Adipose tissue (tissue), 3 donors: ENCODE results near the gene CFAP54. TPM values are rescaled to one million over a fixed set of nuclear protein-coding genes. Genes with fewer than 3 reads are reported as not detected.

Experiments used
- H3K27ac ChIP-seq: one replicate; pipeline ENCODE4 v1.5.1; 2013; ENCODE audit warnings: low read depth, low read length
- WGBS, 3 donors: extraction: QIAGEN DNeasy Blood & Tissue Kit; methylation state at CpG; one replicate each; pipeline ENCODE4 v1.1.7; 2013; 5-methylcytosine and 5-hydroxymethylcytosine counted together
- polyA plus RNA-seq, 3 donors: library from polyadenylated mRNA; stranded (reverse); fragments of 200-250 nt; gene quantifications; one replicate each; pipeline ENCODE4 v1.2.3, GENCODE V29; 2013
- donor health status: healthy with polysubstance abuse.
- donor health status: Bipolar disorder and iron deficiency.
- donor health status: healthy.

Gene CFAP54
- polyA plus RNA-seq, 3 donors = 0.09 to 0.79 (median 0.12) TPM

GRCh38 chr12:96886998-96887677 is 397.8 kb downstream of the CFAP54 start:
- 58 to 66% (median 59%) methylated on average over 4 of the region's 4 CpGs for WGBS, 3 donors
- no peak overlapping the region for H3K27ac ChIP-seq

GRCh38 chr12:96889273-96889933 is 400.0 kb downstream of the CFAP54 start:
- H3K27ac ChIP-seq = no peak overlapping the region
- WGBS, 3 donors = 31 to 47% (median 37%) methylated on average over 5 of the region's 5 CpGs

- no peak overlapping the region for H3K27ac ChIP-seq
- 76 to 93% (median 90%) methylated on average over 2 of the region's 2 CpGs for WGBS, 3 donors
These were observed 401.0 kb downstream of the CFAP54 start for GRCh38 chr12:96890331-96890730.

GRCh38 chr12:96892104-96892503 is 402.7 kb downstream of the CFAP54 start:
- H3K27ac ChIP-seq = no peak overlapping the region
- 55 to 79% (median 64%) methylated on average over 3 of the region's 3 CpGs for WGBS, 3 donors

- 75 to 78% (median 77%) methylated on average over 3 of the region's 3 CpGs for WGBS, 3 donors
- no peak overlapping the region for H3K27ac ChIP-seq
These were observed 408.0 kb downstream of the CFAP54 start for GRCh38 chr12:96897421-96897820.

GRCh38 chr12:96901175-96901574 is 411.8 kb downstream of the CFAP54 start:
- H3K27ac ChIP-seq = no peak overlapping the region

- H3K27ac ChIP-seq = no peak overlapping the region
- 69 to 74% (median 73%) methylated on average over 4 of the region's 4 CpGs for WGBS, 3 donors
These were observed 412.7 kb downstream of the CFAP54 start for GRCh38 chr12:96902076-96902475.

- WGBS, 3 donors = 23 to 41% (median 24%) methylated on average over 9 of the region's 9 CpGs
- H3K27ac ChIP-seq = no peak overlapping the region
These were observed 417.1 kb downstream of the CFAP54 start for GRCh38 chr12:96906498-96906848.

- no peak within 1 kb of the TSS for H3K27ac ChIP-seq
- WGBS, 3 donors = 0 to 1% (median 1%) methylated on average over 68 of the region's 68 CpGs
These were observed 417.7 kb downstream of the CFAP54 start, which contains the start of gene NEDD1 for GRCh38 chr12:96906849-96907670. Gene NEDD1, plus strand, starts transcription at chr12:96907257. Its CDS starts 2,503 bp downstream, at chr12:96909760.

- H3K27ac ChIP-seq = no peak overlapping the region
- 4 to 7% (median 5%) methylated on average over 23 of the region's 23 CpGs for WGBS, 3 donors
These were observed 418.5 kb downstream of the CFAP54 start for GRCh38 chr12:96907671-96908422.

- no peak overlapping the region for H3K27ac ChIP-seq
- WGBS, 3 donors = 54 to 70% (median 59%) methylated on average over 3 of the region's 3 CpGs
These were observed 419.0 kb downstream of the CFAP54 start for GRCh38 chr12:96908423-96908675.

- no peak overlapping the region for H3K27ac ChIP-seq
- 48 to 84% (median 75%) methylated on average over 2 of the region's 2 CpGs for WGBS, 3 donors
These were observed 422.9 kb downstream of the CFAP54 start for GRCh38 chr12:96912261-96912660.

- WGBS, 3 donors = 90 to 96% (median 90%) methylated on average over 2 of the region's 2 CpGs
- H3K27ac ChIP-seq = no peak overlapping the region
These were observed 423.6 kb downstream of the CFAP54 start for GRCh38 chr12:96912943-96913342.

GRCh38 chr12:96919510-96920210 is 430.3 kb downstream of the CFAP54 start:
- H3K27ac ChIP-seq = no peak overlapping the region
- 86 to 94% (median 86%) methylated on average over 2 of the region's 2 CpGs for WGBS, 3 donors

Other genes with a start within 250 kb of the CFAP54 start
- 10 to 100 TPM in 2 of 3 donors, 1 to 10 TPM in 1; 3.8 to 20.4 (median 12.1) TPM for gene CDK17, start 89.1 kb upstream of the CFAP54 start, polyA plus RNA-seq